HepG2 (cell line): Measurements from ENCODE around the gene PIK3R3. TPM values are rescaled to one million over a fixed set of nuclear protein-coding genes. Genes with fewer than 3 reads are reported as not detected.
A peak's percentile ranks its signal among the peaks of the same experiment; 100 is the strongest.

Source experiments
- ARID4A ChIP-seq: sonication (generic); formaldehyde crosslinking; IDR thresholded peaks from 2 replicates; pipeline ENCODE4 v1.5.0; 2020; ENCODE audit warnings: mild to moderate bottlenecking, missing genetic modification reagents, borderline replicate concordance
- ATRX ChIP-seq: sonication (generic); formaldehyde crosslinking; IDR thresholded peaks from 2 replicates; pipeline ENCODE4 v1.4.0; 2020; ENCODE audit warnings: missing genetic modification reagents, borderline replicate concordance
- BCL6 ChIP-seq: IDR thresholded peaks from 2 replicates; pipeline ENCODE4 v1.6.1; 2016; ENCODE audit warnings: missing genetic modification reagents, missing compliant biosample characterization
- CEBPG ChIP-seq: IDR thresholded peaks from 2 replicates; pipeline ENCODE4 v1.6.1; 2016
- HMGA1 ChIP-seq: sonication (generic); formaldehyde crosslinking; conservative IDR thresholded peaks from 2 replicates; pipeline ENCODE4 v1.4.0; 2020; ENCODE audit warnings: missing genetic modification reagents
- HNF4A ChIP-seq: sonication (generic); formaldehyde crosslinking; IDR thresholded peaks from 2 replicates; pipeline ENCODE4 v1.4.0; 2020; ENCODE audit warnings: missing genetic modification reagents
- JUNB ChIP-seq: sonication (generic); formaldehyde crosslinking; IDR thresholded peaks from 2 replicates; pipeline ENCODE4 v1.8.0; 2022; ENCODE audit warnings: missing genetic modification reagents, mild to moderate bottlenecking, borderline replicate concordance
- MAFK ChIP-seq, 2 experiments: IDR thresholded peaks in 1 of 2; conservative IDR thresholded peaks in 1 of 2; 2 replicates each; pipeline ENCODE4 v1.6.1; 2011; ENCODE audit warnings: improper control_type of control experiment in 2 of 2, low read length in 2 of 2
- MZF1 ChIP-seq: sonication (generic); formaldehyde crosslinking; IDR thresholded peaks from 2 replicates; pipeline ENCODE4 v1.8.1; 2023; ENCODE audit warnings: mild to moderate bottlenecking, missing genetic modification reagents, borderline replicate concordance
- NR2C2 ChIP-seq: sonication (generic); formaldehyde crosslinking; IDR thresholded peaks from 2 replicates; pipeline ENCODE4 v1.4.0; 2020; ENCODE audit warnings: missing genetic modification reagents, mild to moderate bottlenecking, moderate library complexity, borderline replicate concordance
- NR2F1 ChIP-seq, 2 experiments: fragments of 450-650 bp in 1 of 2; formaldehyde crosslinking in 1 of 2; IDR thresholded peaks; 2 replicates each; pipeline versions ENCODE4 v1.5.0 to v1.6.1; 2016 to 2020; ENCODE audit warnings: mild to moderate bottlenecking in 1 of 2, missing compliant biosample characterization in 1 of 2, missing genetic modification reagents in 1 of 2, moderate library complexity in 1 of 2
- SOX5 ChIP-seq: IDR thresholded peaks from 2 replicates; pipeline ENCODE4 v1.6.1; 2016; ENCODE audit warnings: borderline replicate concordance
- TBP ChIP-seq: sonication (generic); formaldehyde crosslinking; IDR thresholded peaks from 2 replicates; pipeline ENCODE4 v1.5.0; 2020; ENCODE audit warnings: missing genetic modification reagents
- THAP11 ChIP-seq: IDR thresholded peaks from 2 replicates; pipeline ENCODE4 v1.6.1; 2016; ENCODE audit warnings: missing biosample characterization, missing genetic modification reagents
- ZNF160 ChIP-seq: sonication (generic); formaldehyde crosslinking; IDR thresholded peaks from 2 replicates; pipeline ENCODE4 v1.8.0; 2022; ENCODE audit warnings: mild to moderate bottlenecking, inconsistent platforms, missing genetic modification reagents
- ZNF44 ChIP-seq: sonication (generic); formaldehyde crosslinking; IDR thresholded peaks from 2 replicates; pipeline ENCODE4 v1.5.1; 2020; ENCODE audit warnings: mild to moderate bottlenecking, missing genetic modification reagents
- ZNF780A ChIP-seq: sonication (generic); formaldehyde crosslinking; IDR thresholded peaks from 2 replicates; pipeline ENCODE4 v1.8.0; 2022; ENCODE audit warnings: mild to moderate bottlenecking, missing genetic modification reagents, moderate library complexity
- polyA plus RNA-seq, 8 experiments: library from polyadenylated mRNA; depleted of rRNA in 3 of 8; stranded (reverse) in 7 of 8; unstranded in 1 of 8; fragments of >200 nt; fragmentation: Illumina TruSeq in 4 of 8; extraction: Trizol in 4 of 8; gene quantifications; 2 replicates each; pipeline versions ENCODE4 v1.2.1 to v1.2.3, GENCODE V29; 2011 to 2016; ENCODE audit warnings: low read depth in 4 of 8, missing spikeins in 1 of 8, mixed read lengths in 1 of 8; ENCODE audit not compliant: insufficient read depth in 1 of 8
- total RNA-seq, 5 experiments: library from RNA; depleted of rRNA; stranded (reverse); fragments of >200 nt; fragmentation: Illumina TruSeq; extraction: Trizol; gene quantifications; 2 replicates each; pipeline ENCODE4 v1.2.3, GENCODE V29; 2016; ENCODE audit warnings: low read depth in 1 of 5
- TF ChIP-seq, protein P1 (sequence below): sonication (generic); formaldehyde crosslinking; IDR thresholded peaks from 2 replicates; pipeline ENCODE4 v1.5.1; 2020; ENCODE audit warnings: missing genetic modification reagents, mild to moderate bottlenecking, borderline replicate concordance
- TF ChIP-seq, protein P2 (sequence below): IDR thresholded peaks from 2 replicates; pipeline ENCODE4 v1.6.1; 2016; ENCODE audit warnings: mild to moderate bottlenecking
- TF ChIP-seq, protein P3 (sequence below): sonication (generic); formaldehyde crosslinking; IDR thresholded peaks from 2 replicates; pipeline ENCODE4 v1.5.0; 2020; ENCODE audit warnings: missing genetic modification reagents
- TF ChIP-seq, protein P4 (sequence below): sonication (generic); IDR thresholded peaks from 2 replicates; pipeline ENCODE4 v1.6.1; 2016; ENCODE audit warnings: low read depth, borderline replicate concordance
- TF ChIP-seq, protein P5 (sequence below): sonication (generic); formaldehyde crosslinking; IDR thresholded peaks from 2 replicates; pipeline ENCODE4 v1.5.0; 2020; ENCODE audit warnings: missing genetic modification reagents

Gene PIK3R3
- total and polyA plus RNA-seq, 2 of the 13 experiments (the other 11 are each of a cell fraction or from before 2014, with no cell fraction given) = 0.37 to 6.9 TPM

DNA sequence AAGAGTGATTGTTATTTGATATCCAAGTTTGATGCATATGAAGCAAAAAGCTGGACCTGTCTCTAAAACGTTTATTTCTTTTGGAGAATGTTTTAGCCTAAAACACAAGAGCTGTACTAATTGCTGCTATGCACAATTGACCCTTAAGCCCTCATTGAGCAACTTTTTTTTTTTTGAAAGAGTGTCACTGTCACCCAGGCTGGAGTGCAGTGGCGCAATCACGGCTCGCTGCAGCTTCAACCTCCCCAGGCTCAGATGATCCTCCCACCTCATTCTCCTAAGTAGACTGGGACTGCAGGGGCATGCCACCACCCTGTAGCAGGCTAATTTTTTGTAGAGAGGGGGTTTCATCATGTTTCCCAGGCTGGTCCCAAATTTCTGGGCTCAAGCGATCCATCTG lies 129.1 kb downstream of the PIK3R3 start (continued):
- TF ChIP-seq MZF1 (CRISPR knock-in tag) (no peak), NR2C2 (CRISPR knock-in tag) (0 out of 2 replicates have a peak, but pooled peaks have one; percentile 22), THAP11 (CRISPR knock-in tag) (peak; percentile 25; the same call in 1 of the 2 replicates), BCL6 (CRISPR knock-in tag) (0 out of 2 replicates have a peak, but pooled peaks have one; percentile 28), NR2F1 (CRISPR knock-in tag; IDR thresholded peaks at IDR 0.05) (peak in 1 of 2 experiments; percentile 39; a peak in 1 of 4 replicates), ATRX (CRISPR knock-in tag) (no peak), ARID4A (CRISPR knock-in tag) (peak; percentile 55; the same call in 1 of the 2 replicates), ZNF160 (CRISPR knock-in tag) (no peak), HMGA1 (CRISPR knock-in tag) (no peak), ZNF44 (CRISPR knock-in tag) (no peak), CEBPG (CRISPR knock-in tag) (peak; percentile 96), HNF4A (CRISPR knock-in tag) (peak; percentile 65), SOX5 (CRISPR knock-in tag) (0 out of 2 replicates have a peak, but pooled peaks have one; percentile 16), MAFK (conservative IDR thresholded peaks at IDR 0.05 in 1 of 2, IDR thresholded peaks at IDR 0.05 in 1 of 2; ENCODE audit: low read length in 2 of 2) (no peak), JUNB (no peak), ZNF780A (CRISPR knock-in tag) (no peak), TBP (no peak)
- TF ChIP-seq, protein P1, sequence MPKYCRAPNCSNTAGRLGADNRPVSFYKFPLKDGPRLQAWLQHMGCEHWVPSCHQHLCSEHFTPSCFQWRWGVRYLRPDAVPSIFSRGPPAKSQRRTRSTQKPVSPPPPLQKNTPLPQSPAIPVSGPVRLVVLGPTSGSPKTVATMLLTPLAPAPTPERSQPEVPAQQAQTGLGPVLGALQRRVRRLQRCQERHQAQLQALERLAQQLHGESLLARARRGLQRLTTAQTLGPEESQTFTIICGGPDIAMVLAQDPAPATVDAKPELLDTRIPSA (CRISPR knock-in tag) = no peak
- TF ChIP-seq, protein P2, sequence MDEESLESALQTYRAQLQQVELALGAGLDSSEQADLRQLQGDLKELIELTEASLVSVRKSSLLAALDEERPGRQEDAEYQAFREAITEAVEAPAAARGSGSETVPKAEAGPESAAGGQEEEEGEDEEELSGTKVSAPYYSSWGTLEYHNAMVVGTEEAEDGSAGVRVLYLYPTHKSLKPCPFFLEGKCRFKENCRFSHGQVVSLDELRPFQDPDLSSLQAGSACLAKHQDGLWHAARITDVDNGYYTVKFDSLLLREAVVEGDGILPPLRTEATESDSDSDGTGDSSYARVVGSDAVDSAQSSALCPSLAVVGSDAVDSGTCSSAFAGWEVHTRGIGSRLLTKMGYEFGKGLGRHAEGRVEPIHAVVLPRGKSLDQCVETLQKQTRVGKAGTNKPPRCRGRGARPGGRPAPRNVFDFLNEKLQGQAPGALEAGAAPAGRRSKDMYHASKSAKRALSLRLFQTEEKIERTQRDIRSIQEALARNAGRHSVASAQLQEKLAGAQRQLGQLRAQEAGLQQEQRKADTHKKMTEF (CRISPR knock-in tag) = peak; percentile 60; the same call in 1 of the 2 replicates
- TF ChIP-seq, protein P3, sequence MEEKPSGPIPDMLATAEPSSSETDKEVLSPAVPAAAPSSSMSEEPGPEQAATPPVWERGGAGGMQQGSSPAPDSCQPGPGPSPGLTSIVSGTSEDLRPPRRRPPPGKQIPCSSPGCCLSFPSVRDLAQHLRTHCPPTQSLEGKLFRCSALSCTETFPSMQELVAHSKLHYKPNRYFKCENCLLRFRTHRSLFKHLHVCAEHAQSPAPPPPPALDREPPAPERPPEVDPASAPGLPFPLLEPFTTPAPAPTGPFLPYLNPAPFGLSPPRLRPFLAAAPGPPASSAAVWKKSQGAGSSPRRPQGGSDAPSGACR (CRISPR knock-in tag) = 0 out of 2 replicates have a peak, but pooled peaks have one; percentile 49
- TF ChIP-seq, protein P4, sequence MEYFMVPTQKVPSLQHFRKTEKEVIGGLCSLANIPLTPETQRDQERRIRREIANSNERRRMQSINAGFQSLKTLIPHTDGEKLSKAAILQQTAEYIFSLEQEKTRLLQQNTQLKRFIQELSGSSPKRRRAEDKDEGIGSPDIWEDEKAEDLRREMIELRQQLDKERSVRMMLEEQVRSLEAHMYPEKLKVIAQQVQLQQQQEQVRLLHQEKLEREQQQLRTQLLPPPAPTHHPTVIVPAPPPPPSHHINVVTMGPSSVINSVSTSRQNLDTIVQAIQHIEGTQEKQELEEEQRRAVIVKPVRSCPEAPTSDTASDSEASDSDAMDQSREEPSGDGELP = no peak; the same call in 1 of the 2 replicates
- TF ChIP-seq, protein P5, sequence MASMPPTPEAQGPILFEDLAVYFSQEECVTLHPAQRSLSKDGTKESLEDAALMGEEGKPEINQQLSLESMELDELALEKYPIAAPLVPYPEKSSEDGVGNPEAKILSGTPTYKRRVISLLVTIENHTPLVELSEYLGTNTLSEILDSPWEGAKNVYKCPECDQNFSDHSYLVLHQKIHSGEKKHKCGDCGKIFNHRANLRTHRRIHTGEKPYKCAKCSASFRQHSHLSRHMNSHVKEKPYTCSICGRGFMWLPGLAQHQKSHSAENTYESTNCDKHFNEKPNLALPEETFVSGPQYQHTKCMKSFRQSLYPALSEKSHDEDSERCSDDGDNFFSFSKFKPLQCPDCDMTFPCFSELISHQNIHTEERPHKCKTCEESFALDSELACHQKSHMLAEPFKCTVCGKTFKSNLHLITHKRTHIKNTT (CRISPR knock-in tag) = no peak
